Nephron (organoid): ENCODE measurements around the gene SCAMP5.

Source experiments
- H3K27ac Mint-ChIP-seq, 3 experiments: 2 replicates each; pipeline ENCODE4 v1.8.0; 2020; ENCODE audit warnings: mixed read lengths in 3 of 3, mild to moderate bottlenecking in 2 of 3, moderate library complexity in 1 of 3
- H3K27me3 Mint-ChIP-seq: 2 replicates; pipeline ENCODE4 v1.8.0; 2021; ENCODE audit warnings: low read depth, mild to moderate bottlenecking, moderate library complexity, mixed read lengths
- H3K36me3 Mint-ChIP-seq: 2 replicates; pipeline ENCODE4 v1.8.0; 2020; ENCODE audit warnings: low read depth, mixed read lengths
- H3K4me1 Mint-ChIP-seq: 2 replicates; pipeline ENCODE4 v1.8.0; 2020; ENCODE audit warnings: mixed read lengths
- H3K4me3 Mint-ChIP-seq, 3 experiments: 2 replicates each; pipeline ENCODE4 v1.8.0; 2020; ENCODE audit warnings: mild to moderate bottlenecking in 3 of 3, mixed read lengths in 3 of 3, moderate library complexity in 2 of 3
- H3K9me3 Mint-ChIP-seq: 2 replicates; pipeline ENCODE4 v1.8.0; 2020; ENCODE audit warnings: mixed read lengths
- CTCF ChIP-seq, 3 experiments: fragments of 200-600 bp; sonication (generic); IDR thresholded peaks; one replicate each; pipeline ENCODE4 v1.5.0; 2021; ENCODE audit warnings: antibody characterized with exemption in 3 of 3; ENCODE audit not compliant: unreplicated experiment in 3 of 3

Gene SCAMP5

GRCh38 chr15:74995182-74995778 is at the start of gene SCAMP5:
Gene SCAMP5, plus strand, starts transcription at chr15:74995563. Its CDS starts 16,277 bp downstream, at chr15:75011840.
- no peak within 1 kb of the TSS for H3K27ac Mint-ChIP-seq
- no peak for TF ChIP-seq CTCF (IDR thresholded peaks at IDR 0.05; ENCODE audit: unreplicated experiment in 3 of 3)
- H3K36me3 Mint-ChIP-seq, result peaks cover 5% of the 10 kb centered on the region
- peaks cover 6% of the 10 kb centered on the region for H3K4me1 Mint-ChIP-seq
- no peaks in the 10 kb centered on the region for H3K9me3 Mint-ChIP-seq
- H3K4me3 Mint-ChIP-seq, result peak within 1 kb of the TSS; percentile 79 to 81 (median 79)
- H3K27me3 Mint-ChIP-seq, result peaks cover 35% of the 10 kb centered on the region

- Mint-ChIP-seq H3K9me3 (no peaks in the 10 kb centered on the region), H3K4me3 (peak overlapping the region in 2 of 3 experiments; percentile 3 to 8), H3K27me3 (peaks cover 17% of the 10 kb centered on the region), H3K27ac (peak overlapping the region in 1 of 3 experiments; percentile 4), H3K4me1 (peaks cover 6% of the 10 kb centered on the region), H3K36me3 (no peaks in the 10 kb centered on the region)
- TF ChIP-seq CTCF (IDR thresholded peaks at IDR 0.05; ENCODE audit: unreplicated experiment in 3 of 3), result peak; percentile 96 to 98 (median 97)
These were observed 45.1 kb upstream of the SCAMP5 start for GRCh38 chr15:74950078-74950908.

DNA sequence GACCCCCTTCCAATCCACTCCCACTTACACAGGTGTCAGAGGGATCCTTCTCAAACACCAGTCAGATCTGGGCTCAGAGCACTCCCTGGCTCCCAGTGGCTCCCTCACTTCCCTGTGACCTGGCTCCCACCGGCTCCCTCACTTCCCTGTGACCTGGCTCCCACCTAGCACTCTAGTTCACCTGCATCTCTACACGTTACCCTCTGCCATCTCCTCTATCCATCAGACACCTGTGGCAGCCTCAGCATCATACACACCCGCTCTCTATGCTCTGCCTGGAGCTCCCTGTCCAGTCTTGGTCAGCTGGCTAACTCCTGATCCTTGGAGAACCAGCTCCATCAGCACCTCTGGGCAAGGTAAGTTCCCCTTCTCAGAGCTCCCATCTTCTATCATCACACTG is 44.4 kb upstream of the SCAMP5 start:
- Mint-ChIP-seq H3K4me1 (peaks cover 6% of the 10 kb centered on the region), H3K27ac (no peak overlapping the region), H3K4me3 (no peak overlapping the region), H3K36me3 (no peaks in the 10 kb centered on the region), H3K9me3 (no peaks in the 10 kb centered on the region), H3K27me3 (peaks cover 24% of the 10 kb centered on the region)
- no peak for TF ChIP-seq CTCF (IDR thresholded peaks at IDR 0.05; ENCODE audit: unreplicated experiment in 3 of 3)

DNA sequence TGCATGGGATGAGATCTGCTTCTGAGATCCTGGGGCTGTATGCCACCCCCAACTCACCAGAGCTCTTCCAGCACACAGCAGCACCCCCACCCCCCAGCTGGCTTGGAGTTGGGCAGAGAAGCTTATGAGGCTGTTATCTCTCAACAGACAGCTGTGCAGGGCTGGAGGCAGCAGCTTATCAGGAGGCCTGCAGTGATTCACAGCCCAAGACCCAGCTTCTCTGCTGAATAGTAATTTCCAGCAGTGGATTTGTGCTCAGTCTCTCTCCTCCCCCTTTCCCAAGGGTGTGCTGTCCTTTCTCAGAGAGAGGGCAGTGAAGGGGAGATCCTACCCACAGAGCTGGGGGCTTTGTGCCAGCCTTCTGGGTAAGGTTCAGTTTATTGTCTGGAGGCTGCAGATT is 40.8 kb upstream of the SCAMP5 start:
- peak overlapping the region; percentile 75 to 90 (median 76) for H3K27ac Mint-ChIP-seq

DNA sequence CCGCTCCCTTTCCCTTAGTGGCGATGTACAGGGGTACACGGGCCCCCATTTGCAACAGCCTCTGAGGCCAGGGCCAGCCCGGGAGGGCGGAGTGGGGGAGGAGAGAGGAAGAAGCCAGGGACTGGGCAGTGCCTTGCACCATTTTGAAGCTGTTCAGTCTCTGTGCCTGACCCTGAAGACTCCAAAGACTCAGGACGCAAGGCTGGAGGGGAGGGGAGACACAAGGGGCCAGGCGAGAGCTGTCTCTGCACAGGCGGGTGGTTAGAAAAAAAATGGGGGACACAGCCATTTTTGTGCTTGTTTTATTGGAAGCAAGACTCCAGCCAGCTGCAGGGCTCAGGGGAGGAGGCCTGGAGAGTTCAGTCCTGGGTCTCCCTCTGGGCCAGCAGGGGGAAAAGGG is 40.3 kb upstream of the SCAMP5 start:
- Mint-ChIP-seq H3K9me3 (no peaks in the 10 kb centered on the region), H3K27ac (peak overlapping the region; percentile 75 to 90 (median 76)), H3K4me3 (peak overlapping the region; percentile 67 to 86 (median 83)), H3K27me3 (peaks cover 60% of the 10 kb centered on the region), H3K4me1 (peaks cover 19% of the 10 kb centered on the region), H3K36me3 (no peaks in the 10 kb centered on the region)
- TF ChIP-seq CTCF (IDR thresholded peaks at IDR 0.05; ENCODE audit: unreplicated experiment in 3 of 3), result no peak

More for the DNA sequence above, 40.8 kb upstream of the SCAMP5 start:
- peaks cover 17% of the 10 kb centered on the region for H3K4me1 Mint-ChIP-seq
- H3K9me3 Mint-ChIP-seq, result no peaks in the 10 kb centered on the region
- TF ChIP-seq CTCF (IDR thresholded peaks at IDR 0.05; ENCODE audit: unreplicated experiment in 3 of 3), result no peak
- H3K36me3 Mint-ChIP-seq, result no peaks in the 10 kb centered on the region
- peaks cover 55% of the 10 kb centered on the region for H3K27me3 Mint-ChIP-seq
- peak overlapping the region; percentile 67 to 86 (median 83) for H3K4me3 Mint-ChIP-seq
